IMR-90 (cell line): ENCODE results near the gene PADI2. TPM values are rescaled to one million over a fixed set of nuclear protein-coding genes. Genes with fewer than 3 reads are reported as not detected.

Experiments used
- ATAC-seq: fragments of 200-7000 bp; cut with Tn5 transposase; 2 replicates; pipeline ENCODE4 v1.9.1; 2020; ENCODE audit warnings: low read depth, mild to moderate bottlenecking, moderate library complexity
- BruUV-seq: library from RNA; stranded (reverse); fragments of 400-500 nt; replicated peaks from 2 replicates; lab custom pipeline; 2021; lab: Mats Ljungman, UMichigan
- CTCF ChIA-PET: fragments of 300-600 bp; formaldehyde crosslinking; extraction: SDS; loops from one replicate; lab custom pipeline; 2021; ENCODE audit warnings: antibody characterized with exemption; lab: Yijun Ruan, JAX
- POLR2A ChIA-PET: fragments of 300-600 bp; sonication (Branson Sonifier 250); formaldehyde crosslinking; loops from one replicate; lab custom pipeline; 2022; ENCODE audit warnings: antibody characterized with exemption; ENCODE audit not compliant: unreplicated experiment; lab: Charles Lee
- DNase-seq: peaks from one replicate; pipeline ENCODE4 v3.0.0; 2013
- H2AFZ ChIP-seq: replicated peaks from 2 replicates; pipeline ENCODE3; 2013; ENCODE audit warnings: low read length, mild to moderate bottlenecking; ENCODE audit not compliant: poor library complexity
- H2AK5ac ChIP-seq: 2 replicates; pipeline ENCODE4 v1.6.1; 2013; ENCODE audit warnings: low read depth, low read length, inconsistent platforms
- H2AK9ac ChIP-seq: replicated peaks from 2 replicates; pipeline ENCODE3; 2013; ENCODE audit warnings: mild to moderate bottlenecking, low read depth, low read length, moderate library complexity; ENCODE audit not compliant: poor library complexity
- H2BK120ac ChIP-seq: 2 replicates; pipeline ENCODE4 v1.6.1; 2013; ENCODE audit warnings: low read depth, low read length, inconsistent platforms
- H2BK15ac ChIP-seq: 3 replicates; pipeline ENCODE4 v1.6.1; 2013; ENCODE audit warnings: low read depth, low read length, inconsistent platforms
- H2BK20ac ChIP-seq: 2 replicates; pipeline ENCODE4 v1.6.1; 2013; ENCODE audit warnings: low read depth, mild to moderate bottlenecking, inconsistent platforms, low read length, moderate library complexity
- H2BK5ac ChIP-seq: 2 replicates; pipeline ENCODE4 v1.6.1; 2013; ENCODE audit warnings: mild to moderate bottlenecking, low read depth, low read length, inconsistent platforms; ENCODE audit not compliant: poor library complexity, severe bottlenecking
- H3K14ac ChIP-seq: replicated peaks from 2 replicates; pipeline ENCODE4 v1.6.1; 2013; ENCODE audit warnings: low read depth, low read length, inconsistent platforms
- H3K18ac ChIP-seq: 2 replicates; pipeline ENCODE4 v1.6.1; 2013; ENCODE audit warnings: low read depth, low read length, control low read depth
- H3K23ac ChIP-seq: 2 replicates; pipeline ENCODE4 v1.6.1; 2013; ENCODE audit warnings: low read depth, low read length, inconsistent platforms
- H3K27ac ChIP-seq: 2 replicates; pipeline ENCODE4 v1.5.1; 2013; ENCODE audit warnings: mild to moderate bottlenecking, control low read depth, low read length; ENCODE audit not compliant: insufficient read depth
- H3K27me3 ChIP-seq: 2 replicates; pipeline ENCODE4 v1.6.1; 2013; ENCODE audit warnings: low read length; ENCODE audit not compliant: control insufficient read depth, insufficient read depth
- H3K36me3 ChIP-seq: 2 replicates; pipeline ENCODE4 v1.6.1; 2013; ENCODE audit warnings: low read length, mixed read lengths; ENCODE audit not compliant: control insufficient read depth, insufficient read depth
- H3K4ac ChIP-seq: 2 replicates; pipeline ENCODE4 v1.6.1; 2013; ENCODE audit warnings: low read depth, low read length, inconsistent platforms
- H3K4me1 ChIP-seq: 2 replicates; pipeline ENCODE4 v1.6.1; 2013; ENCODE audit warnings: low read length, mixed read lengths; ENCODE audit not compliant: control insufficient read depth, insufficient read depth
- H3K4me2 ChIP-seq: 2 replicates; pipeline ENCODE4 v1.6.1; 2013; ENCODE audit warnings: low read depth, mild to moderate bottlenecking, control low read depth, low read length, moderate library complexity
- H3K4me3 ChIP-seq: 2 replicates; pipeline ENCODE4 v1.5.1; 2013; ENCODE audit warnings: low read depth, mild to moderate bottlenecking, control low read depth, low read length, moderate library complexity; ENCODE audit not compliant: insufficient read depth
- H3K56ac ChIP-seq: 2 replicates; pipeline ENCODE4 v1.6.1; 2013; ENCODE audit warnings: low read length, inconsistent platforms; ENCODE audit not compliant: insufficient read depth; ENCODE audit errors: extremely low read depth
- H3K79me1 ChIP-seq, 2 experiments: 2 replicates each; pipeline ENCODE4 v1.6.1; 2013; ENCODE audit warnings: low read length in 2 of 2, inconsistent platforms in 1 of 2, low read depth in 1 of 2
- H3K9ac ChIP-seq: 2 replicates; pipeline ENCODE4 v1.6.1; 2013; ENCODE audit warnings: low read depth, low read length, control low read depth
- H3K9me1 ChIP-seq: 2 replicates; pipeline ENCODE4 v1.6.1; 2013; ENCODE audit warnings: low read length, inconsistent platforms; ENCODE audit not compliant: insufficient read depth
- H3K9me3 ChIP-seq: 2 replicates; pipeline ENCODE4 v1.6.1; 2013; ENCODE audit warnings: low read length; ENCODE audit not compliant: control insufficient read depth, insufficient read depth
- H4K20me1 ChIP-seq: 2 replicates; pipeline ENCODE4 v1.6.1; 2013; ENCODE audit warnings: low read length, inconsistent platforms; ENCODE audit not compliant: insufficient read depth
- H4K5ac ChIP-seq: 2 replicates; pipeline ENCODE4 v1.6.1; 2013; ENCODE audit warnings: mild to moderate bottlenecking, low read depth, low read length, control low read depth
- H4K8ac ChIP-seq, 2 experiments: 2 replicates each; pipeline ENCODE4 v1.6.1; 2013; ENCODE audit warnings: low read depth in 2 of 2, low read length in 2 of 2, control low read depth in 1 of 2, inconsistent platforms in 1 of 2
- H4K91ac ChIP-seq: 2 replicates; pipeline ENCODE4 v1.6.1; 2013; ENCODE audit warnings: low read depth, low read length, inconsistent platforms; ENCODE audit not compliant: insufficient read depth
- BHLHE40 ChIP-seq: fragments of 150-350 bp; IDR thresholded peaks from 2 replicates; pipeline ENCODE4 v1.6.1; 2016; ENCODE audit warnings: mild to moderate bottlenecking, low read depth, low read length
- CEBPB ChIP-seq: IDR thresholded peaks from 2 replicates; pipeline ENCODE4 v1.6.1; 2012; ENCODE audit warnings: low read depth, low read length, improper control_type of control experiment
- CHD1 ChIP-seq: IDR thresholded peaks from 2 replicates; pipeline ENCODE4 v1.6.1; 2012; ENCODE audit warnings: low read depth, low read length, improper control_type of control experiment
- FOS ChIP-seq: fragments of 150-350 bp; IDR thresholded peaks from 2 replicates; pipeline ENCODE4 v1.6.1; 2016; ENCODE audit warnings: low read depth, low read length
- MAFK ChIP-seq: IDR thresholded peaks from 2 replicates; pipeline ENCODE4 v1.6.1; 2012; ENCODE audit warnings: low read depth, low read length, improper control_type of control experiment
- MAZ ChIP-seq: IDR thresholded peaks from 2 replicates; pipeline ENCODE4 v1.6.1; 2012; ENCODE audit warnings: low read depth, mild to moderate bottlenecking, low read length, improper control_type of control experiment, moderate library complexity, borderline replicate concordance
- MXI1 ChIP-seq: IDR thresholded peaks from 2 replicates; pipeline ENCODE4 v1.6.1; 2012; ENCODE audit warnings: low read depth, mild to moderate bottlenecking, low read length, moderate library complexity, borderline replicate concordance
- NFE2L2 ChIP-seq: fragments of 150-350 bp; IDR thresholded peaks from 2 replicates; pipeline ENCODE4 v1.6.1; 2016; ENCODE audit warnings: low read depth, mild to moderate bottlenecking, low read length
- POLR2A ChIP-seq: IDR thresholded peaks from 2 replicates; pipeline ENCODE4 v1.6.1; 2012; ENCODE audit warnings: mild to moderate bottlenecking, low read depth, low read length
- RAD21 ChIP-seq: IDR thresholded peaks from 2 replicates; pipeline ENCODE4 v1.6.1; 2012; ENCODE audit warnings: low read length, improper control_type of control experiment
- RCOR1 ChIP-seq: IDR thresholded peaks from 2 replicates; pipeline ENCODE4 v1.6.1; 2012; ENCODE audit warnings: mild to moderate bottlenecking, low read length, improper control_type of control experiment; ENCODE audit not compliant: insufficient replicate concordance
- RFX5 ChIP-seq: IDR thresholded peaks from 2 replicates; pipeline ENCODE4 v1.8.0; 2012; ENCODE audit warnings: low read depth, mild to moderate bottlenecking, low read length, moderate library complexity
- SMC3 ChIP-seq: fragments of 150-350 bp; IDR thresholded peaks from 2 replicates; pipeline ENCODE4 v1.6.1; 2016; ENCODE audit warnings: low read depth, mild to moderate bottlenecking, antibody characterized with exemption, low read length, moderate library complexity
- WGBS, 2 experiments: methylation state at CpG; one replicate each; pipeline versions ENCODE4 v1.1.5 to v1.1.7; 2013; ENCODE audit warnings: missing lambda C conversion rate in 2 of 2; ENCODE audit not compliant: insufficient read length in 1 of 2; ENCODE audit errors: extremely low coverage in 2 of 2; 5-methylcytosine and 5-hydroxymethylcytosine counted together
- dilution Hi-C: fragments of 300-500 bp; cut with HindIII; formaldehyde crosslinking; loops from one replicate; pipeline ENCODE4 v1.14.3; 2018; ENCODE audit warnings: low sequenced_read_pairs; ENCODE audit not compliant: unreplicated experiment
- in situ Hi-C: fragments of 300-500 bp; cut with MboI; formaldehyde crosslinking; loops from 3 replicates; pipeline ENCODE4 v1.14.3; 2019; ENCODE audit warnings: low sequenced_read_pairs, inconsistent platforms, mixed read lengths
- intact Hi-C: fragments of 100-400 bp; cut with micrococcal nuclease; formaldehyde crosslinking; loops from 2 replicates; pipeline ENCODE4 v1.10.0; 2022
- polyA plus RNA-seq, 3 experiments: library from polyadenylated mRNA; depleted of rRNA; stranded (reverse); fragments of >200 nt; gene quantifications; 2 replicates each; pipeline ENCODE4 v1.2.3, GENCODE V29; 2012; ENCODE audit warnings: low replicate concordance in 1 of 3
- total RNA-seq: library from RNA; depleted of rRNA; stranded (reverse); fragments of >200 nt; gene quantifications from 2 replicates; pipeline ENCODE4 v1.2.3, GENCODE V29; 2012
- TF ChIP-seq, protein P1 (sequence below): fragments of 150-350 bp; IDR thresholded peaks from 2 replicates; pipeline ENCODE4 v1.6.1; 2016; ENCODE audit warnings: low read depth, mild to moderate bottlenecking, low read length, moderate library complexity, borderline replicate concordance
- TF ChIP-seq, protein P2 (sequence below): fragments of 150-350 bp; IDR thresholded peaks from 2 replicates; pipeline ENCODE4 v1.6.1; 2017; ENCODE audit warnings: mild to moderate bottlenecking, antibody characterized with exemption, low read length, low read depth
- TF ChIP-seq, protein P3 (sequence below): conservative IDR thresholded peaks from 2 replicates; pipeline ENCODE4 v1.5.1; 2012; ENCODE audit warnings: mild to moderate bottlenecking, low read depth, low read length, improper control_type of control experiment

Gene PADI2
- total and polyA plus RNA-seq, 2 of the 4 experiments (the other 2 are of a cell fraction), result not detected

DNA sequence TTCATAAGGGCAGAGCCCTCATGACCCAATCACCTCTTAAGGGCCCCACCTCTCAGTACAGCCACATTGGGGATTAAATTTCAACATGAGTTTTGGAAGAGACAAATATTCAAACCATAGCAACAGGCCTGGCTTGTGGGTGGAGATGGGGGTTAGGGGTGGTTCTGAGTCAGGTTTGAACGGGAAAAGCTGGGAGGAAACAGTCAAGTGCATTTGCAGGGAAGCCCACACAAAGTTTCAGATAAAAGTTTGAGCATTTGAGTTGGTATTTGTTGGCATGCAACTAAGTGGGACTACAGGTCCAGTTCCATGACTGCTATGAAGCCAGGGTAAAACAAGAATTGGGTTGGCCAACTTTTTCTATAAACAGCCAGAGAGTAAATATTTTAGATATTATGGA lies 21.0 kb upstream of the PADI2 start:
- Histone ChIP-seq H3K9ac (no peak overlapping the region), H3K56ac (no peak overlapping the region), H3K4me2 (no peak overlapping the region), H2AK9ac (no peak overlapping the region), H3K9me3 (no peaks in the 10 kb centered on the region; the same call in 1 of the 2 replicates), H2BK120ac (no peak overlapping the region), H3K4me3 (no peak overlapping the region), H2BK20ac (no peak overlapping the region), H3K4ac (no peak overlapping the region), H3K4me1 (no peaks in the 10 kb centered on the region), H2BK5ac (no peak overlapping the region), H3K27ac (no peak overlapping the region), H4K5ac (no peak overlapping the region), H3K23ac (no peak overlapping the region), H3K18ac (no peak overlapping the region), H4K8ac (no peak overlapping the region), H2AK5ac (no peak overlapping the region), H3K27me3 (peaks cover 10% of the 10 kb centered on the region), H4K91ac (no peak overlapping the region), H3K14ac (no peak overlapping the region), H3K79me1 (no peaks in the 10 kb centered on the region), H3K36me3 (no peaks in the 10 kb centered on the region), H2AFZ (no peak overlapping the region), H2BK15ac (no peak overlapping the region), H4K20me1 (no peaks in the 10 kb centered on the region), H3K9me1 (peaks cover 3% of the 10 kb centered on the region; the same call in 1 of the 2 replicates)
- DNase-seq, result no peak
- WGBS, 2 experiments, result 0% methylated on average over 1 of the region's 1 CpG; no CpG with 5 or more reads in 1 of the 2 experiments
- TF ChIP-seq POLR2A (no peak), RAD21 (no peak), NFE2L2 (no peak), RFX5 (no peak), FOS (no peak), MAZ (no peak), BHLHE40 (no peak), MAFK (no peak), SMC3 (no peak), CHD1 (no peak), MXI1 (no peak), RCOR1 (no peak), CEBPB (no peak)
- TF ChIP-seq, protein P1, sequence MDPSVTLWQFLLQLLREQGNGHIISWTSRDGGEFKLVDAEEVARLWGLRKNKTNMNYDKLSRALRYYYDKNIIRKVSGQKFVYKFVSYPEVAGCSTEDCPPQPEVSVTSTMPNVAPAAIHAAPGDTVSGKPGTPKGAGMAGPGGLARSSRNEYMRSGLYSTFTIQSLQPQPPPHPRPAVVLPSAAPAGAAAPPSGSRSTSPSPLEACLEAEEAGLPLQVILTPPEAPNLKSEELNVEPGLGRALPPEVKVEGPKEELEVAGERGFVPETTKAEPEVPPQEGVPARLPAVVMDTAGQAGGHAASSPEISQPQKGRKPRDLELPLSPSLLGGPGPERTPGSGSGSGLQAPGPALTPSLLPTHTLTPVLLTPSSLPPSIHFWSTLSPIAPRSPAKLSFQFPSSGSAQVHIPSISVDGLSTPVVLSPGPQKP, result no peak
- TF ChIP-seq, protein P2, sequence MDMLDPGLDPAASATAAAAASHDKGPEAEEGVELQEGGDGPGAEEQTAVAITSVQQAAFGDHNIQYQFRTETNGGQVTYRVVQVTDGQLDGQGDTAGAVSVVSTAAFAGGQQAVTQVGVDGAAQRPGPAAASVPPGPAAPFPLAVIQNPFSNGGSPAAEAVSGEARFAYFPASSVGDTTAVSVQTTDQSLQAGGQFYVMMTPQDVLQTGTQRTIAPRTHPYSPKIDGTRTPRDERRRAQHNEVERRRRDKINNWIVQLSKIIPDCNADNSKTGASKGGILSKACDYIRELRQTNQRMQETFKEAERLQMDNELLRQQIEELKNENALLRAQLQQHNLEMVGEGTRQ, result no peak
- TF ChIP-seq, protein P3, sequence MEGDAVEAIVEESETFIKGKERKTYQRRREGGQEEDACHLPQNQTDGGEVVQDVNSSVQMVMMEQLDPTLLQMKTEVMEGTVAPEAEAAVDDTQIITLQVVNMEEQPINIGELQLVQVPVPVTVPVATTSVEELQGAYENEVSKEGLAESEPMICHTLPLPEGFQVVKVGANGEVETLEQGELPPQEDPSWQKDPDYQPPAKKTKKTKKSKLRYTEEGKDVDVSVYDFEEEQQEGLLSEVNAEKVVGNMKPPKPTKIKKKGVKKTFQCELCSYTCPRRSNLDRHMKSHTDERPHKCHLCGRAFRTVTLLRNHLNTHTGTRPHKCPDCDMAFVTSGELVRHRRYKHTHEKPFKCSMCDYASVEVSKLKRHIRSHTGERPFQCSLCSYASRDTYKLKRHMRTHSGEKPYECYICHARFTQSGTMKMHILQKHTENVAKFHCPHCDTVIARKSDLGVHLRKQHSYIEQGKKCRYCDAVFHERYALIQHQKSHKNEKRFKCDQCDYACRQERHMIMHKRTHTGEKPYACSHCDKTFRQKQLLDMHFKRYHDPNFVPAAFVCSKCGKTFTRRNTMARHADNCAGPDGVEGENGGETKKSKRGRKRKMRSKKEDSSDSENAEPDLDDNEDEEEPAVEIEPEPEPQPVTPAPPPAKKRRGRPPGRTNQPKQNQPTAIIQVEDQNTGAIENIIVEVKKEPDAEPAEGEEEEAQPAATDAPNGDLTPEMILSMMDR, result no peak
- intact Hi-C loops, result no loop called here
- POLR2A ChIA-PET, result no interaction called here
- no TSS peak for BruUV-seq
- dilution Hi-C loops, result no loop called here
- no peak; the same call in 1 of the 2 replicates for ATAC-seq
- in situ Hi-C loops, result no loop called here
- CTCF ChIA-PET, result no interaction called here
